Astrocyte of the spinal cord (primary cell): ENCODE results near the gene GLMP.
A peak's percentile ranks its signal among the peaks of the same experiment; 100 is the strongest.

Source experiments
- DNase-seq: peaks from one replicate; pipeline ENCODE4 v3.0.0; 2011; ENCODE audit warnings: low read depth, low spot score
- H3K4me3 ChIP-seq: 2 replicates; pipeline ENCODE4 v1.5.1; 2011; ENCODE audit warnings: low read depth, mild to moderate bottlenecking, low read length, moderate library complexity
- CTCF ChIP-seq: IDR thresholded peaks from 2 replicates; pipeline ENCODE4 v1.5.1; 2012; ENCODE audit warnings: low read depth, mild to moderate bottlenecking, low read length, inconsistent platforms
- in situ Hi-C: cut with HindIII; loops from 2 replicates; pipeline ENCODE4 v1.10.0; 2017; ENCODE audit warnings: low sequenced_read_pairs

The GLMP gene

DNA sequence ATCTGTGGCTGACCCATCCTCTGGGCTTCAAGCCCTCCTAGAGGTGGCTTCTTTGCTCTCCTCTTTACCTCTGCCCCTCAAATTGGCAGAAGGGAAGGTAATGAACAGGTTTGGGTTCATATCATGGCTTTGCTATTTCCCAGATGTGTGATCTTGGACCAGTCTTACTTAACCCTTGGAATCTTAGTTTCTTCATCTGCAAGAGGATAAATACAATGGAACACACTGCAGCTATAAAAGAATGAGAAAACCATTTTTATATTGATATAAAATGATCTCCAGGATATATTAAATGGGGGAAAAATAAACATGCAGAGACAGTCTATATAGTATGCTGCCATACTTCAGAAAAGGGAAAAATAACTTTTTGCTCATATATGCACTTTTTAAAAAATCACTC lies 5.6 kb downstream of the GLMP start:
- H3K4me3 ChIP-seq = no peak overlapping the region
- in situ Hi-C loops = no loop called here
- TF ChIP-seq CTCF = no peak
- DNase-seq = no peak

- in situ Hi-C loops = no loop called here
- no peak overlapping the region for H3K4me3 ChIP-seq
- DNase-seq = no peak
- no peak for TF ChIP-seq CTCF
Observed at GRCh38 chr1:156286061-156286460, 9.4 kb downstream of the GLMP start.

GRCh38 chr1:156285437-156285836 lies 10.0 kb downstream of the GLMP start:
- TF ChIP-seq CTCF = no peak
- in situ Hi-C loops = no loop called here
- H3K4me3 ChIP-seq = no peak overlapping the region
- no peak for DNase-seq

DNA sequence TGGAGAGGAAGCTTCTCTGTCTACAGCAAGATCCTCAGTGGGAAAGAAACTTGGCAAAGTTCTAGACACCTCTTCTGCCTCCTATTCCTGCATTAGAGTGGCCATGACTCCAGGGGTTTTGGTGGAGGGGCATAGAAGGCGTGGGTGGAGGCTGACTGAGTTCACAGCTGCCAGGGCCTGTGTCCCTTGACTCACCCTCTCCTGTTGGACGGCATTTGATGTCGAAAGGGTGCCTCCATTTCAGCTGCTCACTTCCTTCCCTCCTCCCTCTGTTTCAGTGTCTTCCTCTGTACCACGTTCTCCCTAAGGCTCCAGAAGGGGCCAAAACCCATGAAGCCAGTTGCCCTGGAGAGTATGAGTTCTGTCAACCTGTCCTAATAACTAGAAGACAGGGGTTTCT lies 10.7 kb downstream of the GLMP start:
- no peak for TF ChIP-seq CTCF
- in situ Hi-C loops = no loop called here
- no peak overlapping the region for H3K4me3 ChIP-seq
- DNase-seq = no peak

- peak within 1 kb of the TSS; percentile 90 for H3K4me3 ChIP-seq
- no peak for DNase-seq
- no peak for TF ChIP-seq CTCF
- in situ Hi-C loops = no loop called here
Observed at GRCh38 chr1:156284112-156284511, 11.4 kb downstream of the GLMP start, which contains the start of gene TMEM79. TMEM79 (plus strand) TSS chr1:156284325; CDS start chr1:156285227, 902 bp downstream.

DNA sequence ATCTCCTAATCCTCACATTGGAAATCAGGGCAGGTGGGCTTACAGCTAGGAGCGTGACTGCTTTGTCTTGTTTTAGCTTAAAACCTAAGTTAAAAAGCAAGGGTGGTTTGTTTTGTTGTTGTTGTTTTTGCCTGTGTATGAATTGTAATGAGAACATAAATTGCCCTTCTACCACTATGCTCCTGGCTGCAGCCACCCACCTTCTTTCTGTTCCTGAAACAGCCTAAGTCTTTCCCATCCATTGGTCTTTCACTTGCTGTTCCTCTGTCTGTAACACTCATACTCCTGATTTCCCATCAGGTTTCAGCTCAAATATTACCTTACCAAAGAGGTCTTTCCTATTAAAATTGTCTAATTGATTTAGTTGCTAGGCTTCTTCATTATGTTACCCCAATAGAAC lies 12.0 kb downstream of the GLMP start:
- peak overlapping the region; percentile 90 for H3K4me3 ChIP-seq
- TF ChIP-seq CTCF = no peak
- in situ Hi-C loops = no loop called here
- no peak for DNase-seq
